GM18499 (cell line): ENCODE results near the gene PRKRA.
"Not testable (repeated sequence)": the region's sequence is repeated elsewhere in the genome, so short reads cannot be mapped to it uniquely, and the experiment has no call there.

Experiments
- ATAC-seq: cut with Tn5 transposase; IDR thresholded peaks from one replicate; pipeline ENCODE4 v1.9.1; 2021; ENCODE audit warnings: moderate number of reproducible peaks; ENCODE audit not compliant: insufficient read depth, unreplicated experiment

Gene PRKRA

DNA sequence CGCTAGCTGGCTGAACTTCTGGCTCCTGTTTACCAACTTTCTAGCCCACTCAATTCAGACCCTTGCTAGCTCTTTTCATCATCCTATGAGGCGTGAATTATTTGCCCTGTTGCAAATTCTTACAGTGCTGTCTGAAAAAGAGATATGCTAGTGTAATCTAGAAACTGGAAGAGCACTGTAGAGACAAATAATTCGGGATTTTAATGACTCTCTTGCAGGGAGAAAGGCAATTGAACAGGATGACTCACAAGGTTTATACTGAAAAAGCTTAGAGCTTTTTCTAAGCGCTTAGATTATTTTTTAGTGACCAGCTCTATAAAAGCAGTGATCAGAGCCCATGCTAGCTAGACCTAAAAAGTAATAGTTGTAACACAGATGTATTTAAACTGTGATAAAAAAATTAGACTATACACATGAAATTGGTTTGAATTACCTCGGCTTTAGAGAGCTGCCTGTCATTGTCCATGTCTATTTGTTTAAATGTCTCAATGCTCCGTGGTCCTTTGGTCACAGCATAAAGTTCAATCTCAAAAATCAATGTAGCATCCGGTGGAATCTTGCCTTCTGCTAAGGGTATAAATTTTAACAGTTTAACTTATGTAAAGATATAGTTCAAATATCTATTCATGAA, 18.4 kb upstream of the PRKRA start:
- no peak for ATAC-seq

DNA sequence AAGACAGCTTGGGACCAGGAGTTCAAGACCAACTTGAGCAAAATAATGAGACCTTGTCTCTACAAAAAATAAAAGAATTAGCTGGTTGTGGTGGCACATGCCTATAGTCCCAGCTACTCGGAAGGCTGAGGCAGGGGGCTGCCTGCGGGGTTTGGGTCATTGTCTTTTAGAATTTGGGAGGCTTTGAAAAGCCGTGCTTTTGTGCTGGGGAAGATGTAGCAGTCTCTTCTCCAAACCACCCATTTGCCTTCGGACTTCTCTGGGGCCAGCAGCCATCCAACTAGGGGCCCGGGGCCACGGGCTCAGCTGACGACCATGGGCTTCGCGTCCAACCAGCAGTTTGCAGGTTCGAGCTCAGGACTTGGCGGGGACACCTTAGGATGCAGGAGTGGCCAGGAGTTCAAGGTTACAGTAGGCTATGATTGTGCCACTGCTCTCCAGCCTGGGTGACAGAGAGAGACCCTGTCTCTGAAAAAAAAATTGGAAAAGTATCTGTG, 6.5 kb upstream of the PRKRA start:
- ATAC-seq: no peak

DNA sequence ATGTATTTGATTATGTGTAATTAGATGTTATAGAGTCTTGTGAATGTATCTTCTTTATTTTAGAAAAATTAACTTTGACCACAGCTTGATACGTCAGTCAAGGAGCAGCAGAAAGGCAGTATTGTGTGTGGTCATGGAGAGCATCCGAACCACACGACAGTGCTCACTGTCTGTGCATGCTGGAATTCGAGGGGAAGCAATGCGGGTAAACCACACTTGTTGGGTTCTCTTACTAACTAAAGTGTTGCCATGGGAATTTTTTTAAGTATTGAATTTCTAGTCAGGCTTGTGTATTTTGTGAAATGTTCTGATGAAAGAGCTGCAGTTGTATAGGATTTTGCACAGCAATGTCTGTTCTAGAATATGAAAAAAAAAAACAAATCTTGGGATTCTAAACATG, 5.0 kb upstream of the PRKRA start:
- no peak for ATAC-seq

- ATAC-seq: no peak
These were observed 1.9 kb upstream of the PRKRA start for GRCh38 chr2:178452870-178453269.

DNA sequence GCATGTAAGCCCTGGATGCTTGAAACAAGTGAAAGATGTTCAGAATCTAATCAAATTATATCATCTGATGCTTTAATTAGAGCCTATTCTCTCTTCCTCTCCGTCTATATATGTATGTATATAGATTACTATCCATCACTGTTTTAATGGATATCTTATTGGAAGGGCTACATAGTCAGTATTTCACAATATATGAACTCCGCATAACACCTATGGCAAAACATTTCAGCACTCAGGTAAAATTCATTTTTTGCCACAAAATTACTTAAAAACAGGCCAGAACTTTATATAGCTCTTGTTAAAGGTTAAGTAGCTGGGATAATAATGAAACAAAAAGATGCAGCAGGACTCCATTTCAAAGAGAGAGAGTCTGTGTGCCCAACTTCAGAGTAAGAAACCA, 1.4 kb upstream of the PRKRA start:
- ATAC-seq: no peak

DNA sequence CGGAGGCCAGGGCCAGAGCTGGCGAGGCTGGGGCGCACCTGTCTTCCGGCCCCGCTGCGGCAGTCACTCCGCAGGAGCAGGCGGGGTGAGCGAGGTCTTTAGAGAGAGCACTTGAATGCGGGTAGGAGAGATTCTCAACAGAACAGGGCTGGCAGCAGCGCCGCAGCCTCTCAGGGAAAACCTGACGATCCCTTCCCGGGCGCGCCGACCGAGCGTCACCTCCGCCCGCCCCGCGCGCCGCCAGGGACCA, 526 bp downstream of the PRKRA start:
- ATAC-seq: peak; percentile 28

DNA sequence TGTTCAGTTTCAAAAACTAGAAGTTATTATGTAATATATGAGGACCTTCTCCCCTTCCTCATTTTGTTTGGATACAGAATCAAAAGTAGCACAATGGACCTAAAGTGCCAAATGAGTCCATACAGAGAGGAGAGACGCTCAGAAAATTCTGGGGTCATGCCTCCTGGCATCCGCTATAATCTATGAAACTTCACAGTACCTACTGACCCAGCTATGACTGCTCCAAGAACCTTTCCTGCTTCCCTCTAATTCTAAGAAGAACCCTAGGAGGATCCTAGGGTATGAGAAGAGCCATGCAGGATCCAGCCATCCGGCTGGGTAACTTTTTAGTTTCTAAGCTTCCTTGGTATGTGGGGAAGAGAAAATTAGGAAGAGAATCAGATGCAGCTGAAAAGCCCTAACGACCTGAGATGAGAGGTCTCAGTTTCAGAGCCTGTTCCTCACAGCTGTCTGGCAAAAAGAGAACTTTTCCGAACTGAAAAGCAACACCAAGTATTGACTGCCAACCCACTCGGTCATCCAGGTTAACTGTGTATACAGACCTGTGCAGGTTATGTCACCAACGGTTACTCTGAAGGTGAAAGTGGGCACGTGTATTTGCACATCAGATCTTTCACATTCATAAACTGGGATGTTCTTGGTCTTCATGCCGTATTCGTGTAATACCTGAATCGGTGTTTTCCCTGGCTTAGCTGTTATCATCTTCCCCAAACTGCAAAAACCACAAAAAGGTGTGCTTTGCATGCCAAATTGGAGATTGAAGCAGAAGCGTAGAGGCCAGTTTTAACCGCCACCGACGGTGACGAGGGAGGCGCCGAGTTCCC, 1.1 kb downstream of the PRKRA start:
- ATAC-seq: no peak

- no peak for ATAC-seq
These were observed 1.9 kb downstream of the PRKRA start for GRCh38 chr2:178448968-178449661.

DNA sequence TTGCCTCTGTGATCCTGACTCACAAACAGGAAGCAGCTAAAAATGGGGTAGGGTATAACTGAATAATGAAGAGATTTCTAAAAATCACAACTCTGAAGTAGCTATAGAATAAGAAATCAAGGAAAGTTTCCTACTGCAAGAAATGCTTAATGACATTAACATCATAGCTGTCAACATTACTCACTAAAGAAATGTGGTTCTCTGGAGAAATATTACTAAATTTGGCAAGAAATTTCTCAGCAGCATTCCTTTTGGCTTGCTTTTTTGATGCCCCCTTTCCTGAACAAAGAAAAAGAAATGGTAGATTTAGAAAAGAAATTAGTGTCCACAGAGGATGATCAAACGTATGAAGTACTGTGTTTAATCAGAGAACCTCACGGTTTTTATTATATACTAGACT, 9.5 kb downstream of the PRKRA start:
- no peak for ATAC-seq

DNA sequence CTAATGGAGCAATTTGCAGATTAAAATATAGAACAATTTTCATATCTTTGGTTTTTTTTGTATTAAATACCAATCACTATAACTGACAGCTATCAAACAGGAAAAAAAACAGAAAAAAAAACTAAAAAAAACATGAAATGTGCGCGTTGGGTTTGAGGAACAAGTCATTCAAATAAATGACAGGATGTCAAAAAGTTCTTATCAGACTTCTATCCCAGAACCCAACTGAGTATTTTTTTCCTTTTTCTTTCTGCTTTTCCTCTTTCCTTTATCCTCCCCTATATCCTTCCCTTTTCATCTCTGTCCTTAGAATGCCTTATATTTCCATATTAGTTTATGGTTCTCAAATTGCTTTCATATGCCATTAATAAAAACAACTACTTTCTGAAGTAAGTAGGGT, 14.3 kb downstream of the PRKRA start:
- ATAC-seq: no peak

DNA sequence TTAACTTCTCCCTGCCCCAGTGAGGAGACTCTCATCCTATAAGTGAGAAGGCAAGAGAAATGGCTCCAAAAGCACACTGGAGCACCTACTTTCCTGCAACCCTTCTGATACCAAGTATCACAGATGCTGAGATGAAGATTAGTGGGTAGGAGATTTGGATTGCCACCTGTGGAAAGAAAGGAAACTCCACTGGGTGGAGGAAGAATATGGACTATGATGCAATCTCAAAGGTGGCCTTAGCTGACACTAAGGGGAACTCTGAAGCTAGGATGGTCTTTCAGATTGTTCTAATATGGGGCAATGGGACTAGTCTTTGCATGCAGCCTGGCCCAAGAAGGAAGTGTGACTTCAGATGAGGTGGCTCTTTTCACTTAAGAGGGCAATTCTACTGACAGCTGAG, 21.6 kb downstream of the PRKRA start:
- ATAC-seq: no peak

GRCh38 chr2:178428396-178428806, 22.6 kb downstream of the PRKRA start:
- no peak for ATAC-seq

GRCh38 chr2:178427458-178427857, 23.5 kb downstream of the PRKRA start:
- ATAC-seq: no peak

DNA sequence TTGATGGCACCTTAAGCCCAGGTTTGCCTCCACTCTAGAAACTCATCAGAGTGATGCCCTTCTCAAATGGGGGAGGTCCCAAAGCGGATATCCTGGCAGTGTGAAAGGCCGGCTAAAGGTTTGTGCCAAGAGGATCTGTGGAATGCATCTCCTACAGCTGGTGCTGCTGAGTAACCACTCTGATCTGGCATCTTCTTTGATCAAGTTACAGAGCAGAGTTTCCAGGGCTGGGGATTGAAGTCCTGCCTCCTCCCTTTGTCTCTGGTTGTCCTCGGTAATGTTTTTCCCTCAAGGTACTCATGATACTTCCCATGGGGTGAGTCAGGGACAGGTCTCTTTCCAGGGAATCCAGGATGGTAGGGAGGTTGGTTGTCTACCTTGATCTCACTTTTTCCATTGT, 24.6 kb downstream of the PRKRA start:
- no peak for ATAC-seq

GRCh38 chr2:178425255-178425827, 25.6 kb downstream of the PRKRA start:
- ATAC-seq: no peak

GRCh38 chr2:178423746-178424145, 27.2 kb downstream of the PRKRA start:
- ATAC-seq: not testable (repeated sequence)

- no peak for ATAC-seq
These were observed 28.9 kb downstream of the PRKRA start for GRCh38 chr2:178422097-178422496.

- ATAC-seq: no peak
These were observed 30.4 kb downstream of the PRKRA start for GRCh38 chr2:178420463-178420999.

DNA sequence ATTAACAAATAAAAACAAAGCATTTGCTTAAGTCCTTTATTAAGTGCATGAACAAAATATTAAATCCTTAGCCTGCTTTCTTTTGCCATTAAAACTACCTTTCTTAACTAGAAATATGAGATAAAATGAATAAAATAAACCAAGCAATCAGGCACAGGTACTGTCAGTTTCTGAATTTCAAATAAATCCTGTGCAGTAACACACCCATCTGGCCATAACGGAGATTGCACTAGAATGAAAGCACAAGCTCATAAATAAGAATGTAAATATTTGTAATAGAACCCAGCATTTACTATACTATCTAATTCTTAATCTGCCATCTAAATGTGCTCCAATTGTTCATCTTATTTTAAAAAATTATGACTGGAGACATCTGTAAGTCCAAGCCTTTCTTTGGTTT, 31.9 kb downstream of the PRKRA start:
- ATAC-seq: no peak

DNA sequence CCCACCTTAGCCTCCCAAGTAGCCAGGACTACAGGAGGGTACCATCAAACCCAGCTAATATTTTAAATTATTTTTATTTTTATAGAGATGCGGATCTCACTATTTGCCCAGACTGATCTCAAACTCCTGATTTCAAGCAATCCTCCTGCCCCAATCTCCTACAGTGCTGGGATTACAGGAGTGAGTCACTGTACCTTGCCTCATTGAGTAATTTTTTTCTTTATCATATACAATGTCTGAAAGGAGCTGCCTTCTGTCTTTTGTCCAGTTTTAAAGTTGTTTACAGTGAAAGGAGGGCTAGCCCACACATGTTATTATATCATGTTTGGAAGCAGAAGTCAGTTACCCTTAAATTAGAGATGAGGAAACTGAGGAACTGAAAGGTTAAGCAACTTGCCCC, 32.5 kb downstream of the PRKRA start:
- no peak for ATAC-seq

GRCh38 chr2:178417916-178418315, 33.1 kb downstream of the PRKRA start:
- ATAC-seq: no peak
